VCaP (cell line): ENCODE results near the gene ANO10.
"Not testable (repeated sequence)": the region's sequence is repeated elsewhere in the genome, so short reads cannot be mapped to it uniquely, and the experiment has no call there.

ENCODE experiments used
- H3K27ac ChIP-seq: fragments of 450-650 bp; 2 replicates; pipeline ENCODE4 v1.5.1; 2017
- TF ChIP-seq, protein P1 (sequence below): fragments of 450-650 bp; conservative IDR thresholded peaks from 2 replicates; pipeline ENCODE4 v1.5.1; 2017; ENCODE audit warnings: mild to moderate bottlenecking, moderate library complexity

The ANO10 gene

DNA sequence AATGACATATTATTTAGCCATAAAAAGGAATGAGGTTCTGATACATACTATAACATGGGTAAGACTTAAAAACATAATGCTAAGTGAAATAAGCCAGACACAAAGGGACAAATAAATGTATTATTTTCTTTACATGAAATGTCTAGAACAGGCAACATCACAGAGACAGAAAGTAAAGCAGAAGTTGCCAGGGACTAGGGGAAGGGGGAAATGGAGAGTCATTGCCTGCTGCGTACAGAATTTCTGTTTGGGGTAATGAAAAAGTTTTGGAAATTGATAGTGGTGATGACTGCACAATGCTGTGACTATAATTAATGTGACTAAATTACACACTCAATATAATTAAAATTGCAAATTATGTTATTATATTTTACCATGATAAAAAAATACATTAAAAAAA is 99.9 kb downstream of the ANO10 start:
- TF ChIP-seq, protein P1, sequence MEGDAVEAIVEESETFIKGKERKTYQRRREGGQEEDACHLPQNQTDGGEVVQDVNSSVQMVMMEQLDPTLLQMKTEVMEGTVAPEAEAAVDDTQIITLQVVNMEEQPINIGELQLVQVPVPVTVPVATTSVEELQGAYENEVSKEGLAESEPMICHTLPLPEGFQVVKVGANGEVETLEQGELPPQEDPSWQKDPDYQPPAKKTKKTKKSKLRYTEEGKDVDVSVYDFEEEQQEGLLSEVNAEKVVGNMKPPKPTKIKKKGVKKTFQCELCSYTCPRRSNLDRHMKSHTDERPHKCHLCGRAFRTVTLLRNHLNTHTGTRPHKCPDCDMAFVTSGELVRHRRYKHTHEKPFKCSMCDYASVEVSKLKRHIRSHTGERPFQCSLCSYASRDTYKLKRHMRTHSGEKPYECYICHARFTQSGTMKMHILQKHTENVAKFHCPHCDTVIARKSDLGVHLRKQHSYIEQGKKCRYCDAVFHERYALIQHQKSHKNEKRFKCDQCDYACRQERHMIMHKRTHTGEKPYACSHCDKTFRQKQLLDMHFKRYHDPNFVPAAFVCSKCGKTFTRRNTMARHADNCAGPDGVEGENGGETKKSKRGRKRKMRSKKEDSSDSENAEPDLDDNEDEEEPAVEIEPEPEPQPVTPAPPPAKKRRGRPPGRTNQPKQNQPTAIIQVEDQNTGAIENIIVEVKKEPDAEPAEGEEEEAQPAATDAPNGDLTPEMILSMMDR = no peak
- no peak overlapping the region for H3K27ac ChIP-seq

DNA sequence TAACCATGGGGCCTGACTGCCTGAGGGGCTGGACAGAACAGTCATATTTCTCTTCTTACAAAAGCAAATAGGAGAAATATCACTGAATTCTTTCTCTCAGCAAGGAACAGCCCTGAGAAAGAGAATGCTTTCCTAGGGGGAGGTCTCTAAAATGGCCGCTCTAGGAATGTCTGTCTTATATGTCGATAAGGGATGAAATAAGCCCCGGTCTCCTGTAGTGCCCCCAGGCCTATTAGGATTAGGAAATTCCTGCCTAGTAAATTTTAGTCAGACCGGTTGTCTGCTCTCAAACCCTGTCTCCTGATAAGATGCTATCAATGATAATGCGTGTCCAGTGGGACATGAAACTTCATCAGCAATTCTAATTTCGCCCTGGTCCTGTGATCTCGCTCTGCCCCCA is 103.3 kb downstream of the ANO10 start:
- H3K27ac ChIP-seq = not testable (repeated sequence)

DNA sequence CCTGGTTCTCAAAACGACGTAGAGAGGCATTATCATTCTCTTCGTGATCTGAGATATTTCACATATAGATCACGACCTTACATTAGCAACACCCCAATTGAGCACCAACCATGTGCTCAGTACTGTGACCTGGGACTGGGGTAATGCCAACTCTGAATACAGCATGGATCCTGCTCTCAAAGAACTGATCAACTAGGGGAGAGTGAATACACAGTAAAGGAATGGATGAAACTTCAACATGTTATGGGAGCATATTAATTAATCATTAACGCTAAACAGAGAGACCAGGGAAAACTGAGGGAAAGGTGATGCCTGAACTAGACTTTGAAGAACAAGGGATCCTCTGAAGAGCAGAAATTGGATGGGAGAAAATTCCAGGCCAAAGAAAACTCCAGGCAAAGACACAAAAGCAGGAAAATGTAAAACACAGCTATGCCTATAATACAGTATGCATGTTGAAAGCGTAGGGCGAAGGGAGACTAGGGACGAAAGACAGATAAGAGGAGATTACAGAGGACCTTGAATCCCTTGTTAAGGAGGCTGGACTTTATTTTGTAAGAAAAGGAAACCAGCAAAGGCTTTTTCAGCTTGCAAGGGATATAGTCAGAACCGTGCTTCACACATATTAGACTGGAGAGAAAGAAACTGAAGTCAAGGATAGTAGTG is 105.7 kb downstream of the ANO10 start:
- no peak overlapping the region for H3K27ac ChIP-seq
- TF ChIP-seq, protein P1 = no peak

DNA sequence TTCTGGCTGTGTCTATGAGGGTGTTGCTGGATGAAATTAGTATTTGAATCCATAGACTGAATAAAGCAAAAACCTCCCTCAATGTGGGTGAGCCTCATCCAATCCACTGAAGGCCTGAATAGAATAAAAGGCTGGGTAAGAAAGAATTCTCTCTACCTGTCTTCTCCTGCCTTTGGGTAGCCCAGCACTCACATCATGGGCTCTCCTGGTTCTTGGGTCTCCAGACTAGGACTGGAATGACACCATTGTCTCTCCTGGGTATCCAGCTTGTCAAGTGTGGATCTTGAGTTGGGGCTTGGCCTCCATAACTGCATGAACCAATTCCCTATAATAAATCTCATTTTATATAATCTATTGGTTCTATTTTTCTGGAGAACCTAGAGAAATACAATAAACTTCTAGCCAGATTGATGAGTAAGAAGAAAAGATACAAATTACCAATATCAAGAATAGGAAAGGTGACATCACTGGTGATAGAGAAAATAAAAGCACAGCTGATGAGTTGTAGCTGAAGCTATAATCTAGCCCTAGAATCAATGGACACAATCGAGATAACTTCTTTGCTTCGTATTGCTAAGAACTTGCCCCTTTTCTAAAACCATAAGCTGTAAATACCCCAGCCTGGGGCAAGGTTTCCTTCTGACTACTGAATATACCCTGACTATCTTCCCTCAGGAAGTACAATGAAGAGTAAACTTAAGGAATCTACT is 106.4 kb downstream of the ANO10 start:
- TF ChIP-seq, protein P1 = no peak
- H3K27ac ChIP-seq = no peak overlapping the region

DNA sequence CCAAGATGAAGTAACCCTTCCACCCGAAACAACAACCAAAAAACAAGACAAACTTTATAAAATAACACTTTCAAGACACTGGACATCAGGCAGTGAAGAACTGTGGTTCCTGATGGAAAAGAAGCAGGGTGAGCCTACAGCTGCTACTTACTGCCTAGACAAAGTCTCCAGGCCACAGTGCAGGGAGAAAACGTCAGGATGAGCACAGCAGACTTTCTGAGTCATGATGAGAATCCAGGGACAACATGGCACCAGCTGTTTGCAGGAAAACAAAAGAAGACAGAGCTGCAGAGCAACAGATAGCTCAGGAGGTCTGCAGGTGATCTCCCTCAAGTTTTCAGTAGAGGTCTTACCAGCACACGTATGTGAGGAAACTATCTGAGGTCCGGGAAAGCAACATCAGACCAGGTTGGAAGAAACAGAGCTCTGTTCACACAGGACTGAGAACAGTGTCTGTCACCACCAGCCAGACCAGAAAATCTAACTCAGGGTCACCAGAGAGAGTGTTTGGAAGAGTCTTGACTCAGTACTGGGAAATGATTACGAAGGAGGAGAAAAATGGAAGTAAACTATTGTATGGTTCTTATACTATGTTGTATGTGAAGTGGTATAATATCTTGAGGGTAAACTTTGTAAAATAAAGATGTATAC is 108.9 kb downstream of the ANO10 start:
- TF ChIP-seq, protein P1 = no peak
- H3K27ac ChIP-seq = no peak overlapping the region

DNA sequence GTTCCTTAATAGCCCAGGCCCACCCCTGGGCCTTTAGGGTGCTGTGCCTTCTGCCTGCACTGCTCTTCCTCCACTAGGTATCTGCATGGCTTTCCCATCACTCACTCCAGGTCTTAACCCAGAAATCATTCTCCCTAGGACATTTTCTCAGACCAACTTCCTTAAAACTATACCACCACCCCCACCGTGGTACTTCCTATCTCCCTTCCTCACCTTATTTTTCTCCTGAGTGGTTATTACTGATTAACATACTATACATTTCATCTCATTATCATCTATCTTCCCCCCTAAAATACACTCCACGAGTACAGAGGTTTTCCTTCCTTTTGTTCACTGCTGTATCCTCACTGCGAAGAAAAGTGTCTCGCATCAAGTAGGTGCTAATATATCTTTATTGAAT is 115.2 kb downstream of the ANO10 start:
- TF ChIP-seq, protein P1 = no peak
- H3K27ac ChIP-seq = no peak overlapping the region

DNA sequence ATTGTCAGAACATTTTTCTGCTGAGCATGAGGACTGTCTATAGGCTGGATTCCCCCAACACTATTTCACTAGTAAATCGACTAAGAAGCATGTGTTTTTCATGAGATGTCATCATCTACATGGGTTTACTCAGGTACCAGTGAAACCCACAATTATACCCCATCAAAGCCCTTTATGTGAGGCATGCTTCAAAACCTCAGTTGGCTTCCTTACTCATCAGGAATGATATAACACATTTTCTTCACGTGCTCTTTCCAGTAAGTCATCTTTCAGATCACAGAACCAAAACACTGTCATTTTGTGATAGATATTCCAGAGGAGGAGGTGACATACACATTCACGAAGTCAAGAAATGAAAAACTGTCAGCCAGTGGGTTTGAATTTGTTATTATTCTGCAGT is 116.5 kb downstream of the ANO10 start:
- TF ChIP-seq, protein P1 = no peak
- H3K27ac ChIP-seq = no peak overlapping the region
